Measurements from ENCODE around the gene TBC1D8.

Gene TBC1D8

GRCh38 chr2:101159526-101159925 lies 8.3 kb upstream of the TBC1D8 start:
- Histone ChIP-seq H3K36me3 (no peaks in the 10 kb centered on the region), H3K27me3 (ENCODE audit: insufficient read depth, low read depth, severe bottlenecking) (no peaks in the 10 kb centered on the region), H3K27ac (peak overlapping the region; percentile 26), H3K4me3 (ENCODE audit: low read depth, low read length) (no peak overlapping the region), H3K9me3 (ENCODE audit: severe bottlenecking) (no peaks in the 10 kb centered on the region)
- no peak for TF ChIP-seq CTCF (IDR thresholded peaks at IDR 0.05; ENCODE audit: low read depth, low read length)
- DNase-seq: no peak

GRCh38 chr2:101157272-101157671 lies 6.1 kb upstream of the TBC1D8 start:
- no peak for TF ChIP-seq CTCF (IDR thresholded peaks at IDR 0.05; ENCODE audit: low read depth, low read length)
- Histone ChIP-seq H3K9me3 (ENCODE audit: severe bottlenecking) (no peaks in the 10 kb centered on the region), H3K36me3 (no peaks in the 10 kb centered on the region), H3K4me3 (ENCODE audit: low read depth, low read length) (no peak overlapping the region), H3K27me3 (ENCODE audit: insufficient read depth, low read depth, severe bottlenecking) (no peaks in the 10 kb centered on the region), H3K27ac (no peak overlapping the region)
- DNase-seq: no peak

- peak overlapping the region; percentile 64 for H3K27ac ChIP-seq
- peak overlapping the region; percentile 30 for H3K4me3 ChIP-seq (ENCODE audit: low read depth, low read length)
- no peaks in the 10 kb centered on the region for H3K36me3 ChIP-seq
- H3K9me3 ChIP-seq (ENCODE audit: severe bottlenecking): no peaks in the 10 kb centered on the region
- H3K27me3 ChIP-seq (ENCODE audit: insufficient read depth, low read depth, severe bottlenecking): no peaks in the 10 kb centered on the region
- no peak for TF ChIP-seq CTCF (IDR thresholded peaks at IDR 0.05; ENCODE audit: low read depth, low read length)
- DNase-seq: peak; percentile 71
Measured at GRCh38 chr2:101153787-101154186, 2.6 kb upstream of the TBC1D8 start.

- H3K27me3 ChIP-seq (ENCODE audit: insufficient read depth, low read depth, severe bottlenecking): no peaks in the 10 kb centered on the region
- H3K9me3 ChIP-seq (ENCODE audit: severe bottlenecking): no peaks in the 10 kb centered on the region
- H3K27ac ChIP-seq: peak overlapping the region; percentile 64
- peak; percentile 44 for DNase-seq
- H3K4me3 ChIP-seq (ENCODE audit: low read depth, low read length): peak overlapping the region; percentile 30
- H3K36me3 ChIP-seq: no peaks in the 10 kb centered on the region
- no peak for TF ChIP-seq CTCF (IDR thresholded peaks at IDR 0.05; ENCODE audit: low read depth, low read length)
Measured at GRCh38 chr2:101153077-101153707, 2.0 kb upstream of the TBC1D8 start.

GRCh38 chr2:101152272-101153076 lies 1.3 kb upstream of the TBC1D8 start:
- peak overlapping the region; percentile 64 for H3K27ac ChIP-seq
- H3K27me3 ChIP-seq (ENCODE audit: insufficient read depth, low read depth, severe bottlenecking): no peaks in the 10 kb centered on the region
- H3K4me3 ChIP-seq (ENCODE audit: low read depth, low read length): peak overlapping the region; percentile 17
- no peaks in the 10 kb centered on the region; the same call in 1 of the 2 replicates for H3K36me3 ChIP-seq
- peak; percentile 90 for TF ChIP-seq CTCF (IDR thresholded peaks at IDR 0.05; ENCODE audit: low read depth, low read length)
- H3K9me3 ChIP-seq (ENCODE audit: severe bottlenecking): no peaks in the 10 kb centered on the region
- peak; percentile 67 for DNase-seq
